Activated effector memory CD4-positive, alpha-beta T cell treated with anti-CD3 and anti-CD28 coated beads, Interleukin-2, amount 50 U/mL, for 16 hours (primary cell): ENCODE measurements around the gene PIK3IP1.

Experiments used
- DNase-seq: peaks from one replicate; pipeline ENCODE4 v3.0.0-alpha.2; 2020

The PIK3IP1 gene

DNA sequence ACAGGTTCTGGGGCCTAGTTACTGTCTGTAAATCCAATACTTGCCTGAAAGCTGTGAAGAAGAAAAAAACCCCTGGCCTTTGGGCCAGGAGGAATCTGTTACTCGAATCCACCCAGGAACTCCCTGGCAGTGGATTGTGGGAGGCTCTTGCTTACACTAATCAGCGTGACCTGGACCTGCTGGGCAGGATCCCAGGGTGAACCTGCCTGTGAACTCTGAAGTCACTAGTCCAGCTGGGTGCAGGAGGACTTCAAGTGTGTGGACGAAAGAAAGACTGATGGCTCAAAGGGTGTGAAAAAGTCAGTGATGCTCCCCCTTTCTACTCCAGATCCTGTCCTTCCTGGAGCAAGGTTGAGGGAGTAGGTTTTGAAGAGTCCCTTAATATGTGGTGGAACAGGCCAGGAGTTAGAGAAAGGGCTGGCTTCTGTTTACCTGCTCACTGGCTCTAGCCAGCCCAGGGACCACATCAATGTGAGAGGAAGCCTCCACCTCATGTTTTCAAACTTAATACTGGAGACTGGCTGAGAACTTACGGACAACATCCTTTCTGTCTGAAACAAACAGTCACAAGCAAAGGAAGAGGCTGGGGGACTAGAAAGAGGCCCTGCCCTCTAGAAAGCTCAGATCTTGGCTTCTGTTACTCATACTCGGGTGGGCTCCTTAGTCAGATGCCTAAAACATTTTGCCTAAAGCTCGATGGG lies 13.5 kb downstream of the PIK3IP1 start:
- DNase-seq, result peak; percentile 67

DNA sequence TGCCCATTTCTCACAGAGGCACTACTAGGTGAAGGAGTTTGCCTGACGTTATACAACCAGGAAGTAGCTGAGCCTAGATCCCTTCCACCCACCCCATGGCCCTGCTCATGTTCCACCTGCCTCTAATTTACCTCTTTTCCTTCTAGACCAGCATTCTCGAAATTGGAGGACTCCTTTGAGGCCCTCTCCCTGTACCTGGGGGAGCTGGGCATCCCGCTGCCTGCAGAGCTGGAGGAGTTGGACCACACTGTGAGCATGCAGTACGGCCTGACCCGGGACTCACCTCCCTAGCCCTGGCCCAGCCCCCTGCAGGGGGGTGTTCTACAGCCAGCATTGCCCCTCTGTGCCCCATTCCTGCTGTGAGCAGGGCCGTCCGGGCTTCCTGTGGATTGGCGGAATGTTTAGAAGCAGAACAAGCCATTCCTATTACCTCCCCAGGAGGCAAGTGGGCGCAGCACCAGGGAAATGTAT lies 14.1 kb downstream of the PIK3IP1 start:
- DNase-seq, result peak; percentile 61

DNA sequence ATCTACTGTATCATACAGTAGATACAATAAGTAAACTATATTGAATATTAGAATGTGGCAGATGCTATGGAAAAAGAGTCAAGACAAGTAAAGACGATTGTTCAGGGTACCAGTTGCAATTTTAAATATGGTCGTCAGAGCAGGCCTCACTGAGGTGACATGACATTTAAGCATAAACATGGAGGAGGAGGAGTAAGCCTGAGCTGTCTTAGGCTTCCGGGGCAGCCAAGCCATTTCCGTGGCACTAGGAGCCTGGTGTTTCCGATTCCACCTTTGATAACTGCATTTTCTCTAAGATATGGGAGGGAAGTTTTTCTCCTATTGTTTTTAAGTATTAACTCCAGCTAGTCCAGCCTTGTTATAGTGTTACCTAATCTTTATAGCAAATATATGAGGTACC lies 14.5 kb downstream of the PIK3IP1 start:
- peak; percentile 62 for DNase-seq

DNA sequence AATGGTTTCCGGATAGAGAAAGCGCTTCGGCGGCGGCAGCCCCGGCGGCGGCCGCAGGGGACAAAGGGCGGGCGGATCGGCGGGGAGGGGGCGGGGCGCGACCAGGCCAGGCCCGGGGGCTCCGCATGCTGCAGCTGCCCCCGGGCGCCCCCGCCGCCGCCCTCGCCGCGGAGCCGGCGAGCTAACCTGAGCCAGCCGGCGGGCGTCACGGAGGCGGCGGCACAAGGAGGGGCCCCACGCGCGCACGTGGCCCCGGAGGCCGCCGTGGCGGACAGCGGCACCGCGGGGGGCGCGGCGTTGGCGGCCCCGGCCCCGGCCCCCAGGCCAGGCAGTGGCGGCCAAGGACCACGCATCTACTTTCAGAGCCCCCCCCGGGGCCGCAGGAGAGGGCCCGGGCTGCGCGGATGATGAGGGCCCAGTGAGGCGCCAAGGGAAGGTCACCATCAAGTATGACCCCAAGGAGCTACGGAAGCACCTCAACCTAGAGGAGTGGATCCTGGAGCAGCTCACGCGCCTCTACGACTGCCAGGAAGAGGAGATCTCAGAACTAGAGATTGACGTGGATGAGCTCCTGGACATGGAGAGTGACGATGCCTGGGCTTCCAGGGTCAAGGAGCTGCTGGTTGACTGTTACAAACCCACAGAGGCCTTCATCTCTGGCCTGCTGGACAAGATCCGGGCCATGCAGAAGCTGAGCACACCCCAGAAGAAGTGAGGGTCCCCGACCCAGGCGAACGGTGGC lies 15.7 kb downstream of the PIK3IP1 start:
- peak; percentile 47 for DNase-seq

DNA sequence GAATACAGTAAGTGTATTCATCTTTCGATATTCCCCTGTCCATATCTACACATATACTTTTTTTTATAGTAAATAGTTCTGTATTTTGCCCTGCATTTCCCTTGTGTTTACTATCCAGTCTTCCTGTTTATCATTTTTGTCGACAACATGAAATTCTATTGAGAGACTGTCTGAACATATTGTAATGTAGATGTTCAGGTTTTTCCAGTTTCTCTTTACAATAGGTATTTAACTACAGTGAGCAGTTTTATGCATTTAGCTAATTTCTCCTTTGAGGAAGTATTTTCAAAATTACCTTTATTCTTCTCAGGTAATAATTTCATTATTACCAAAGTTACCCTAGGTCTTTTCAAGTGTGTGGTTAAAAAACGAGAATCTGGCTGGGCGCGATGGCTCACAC lies 16.7 kb downstream of the PIK3IP1 start:
- DNase-seq, result no peak

DNA sequence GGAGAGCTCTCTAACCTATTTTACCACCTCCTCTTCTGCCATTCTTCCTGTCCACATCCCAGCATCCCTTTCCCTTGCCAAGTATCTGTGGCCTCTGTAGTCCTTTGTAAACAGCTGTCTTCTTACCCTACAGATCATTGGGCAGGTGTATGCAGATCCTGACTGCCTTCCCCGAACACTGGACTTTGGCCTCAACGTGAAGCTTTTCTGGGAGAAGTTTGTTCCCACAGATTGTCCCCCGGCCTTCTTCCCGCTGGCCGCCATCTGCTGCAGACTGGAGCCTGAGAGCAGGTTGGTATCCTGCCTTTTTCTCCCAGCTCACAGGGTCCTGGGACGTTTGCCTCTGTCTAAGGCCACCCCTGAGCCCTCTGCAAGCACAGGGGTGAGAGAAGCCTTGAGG lies 17.3 kb downstream of the PIK3IP1 start:
- peak; percentile 55 for DNase-seq

DNA sequence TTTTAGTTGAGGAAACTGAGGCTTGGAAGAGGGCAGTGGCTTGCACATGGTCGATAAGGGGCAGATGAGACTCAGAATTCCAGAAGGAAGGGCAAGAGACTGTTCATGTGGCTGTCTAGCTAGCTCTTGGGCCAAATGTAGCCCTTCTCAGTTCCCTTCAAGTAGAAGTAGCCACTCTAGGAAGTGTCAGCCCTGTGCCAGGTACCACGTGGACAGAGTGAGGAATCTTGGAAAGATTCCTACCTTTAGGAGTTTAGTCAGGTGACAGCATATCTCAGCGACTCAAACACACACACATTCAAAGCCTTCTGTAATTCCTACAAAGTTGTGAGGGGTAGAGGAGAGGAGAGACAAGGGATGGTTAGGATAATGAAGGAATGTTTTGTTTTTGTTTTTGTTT lies 18.3 kb downstream of the PIK3IP1 start:
- no peak for DNase-seq

DNA sequence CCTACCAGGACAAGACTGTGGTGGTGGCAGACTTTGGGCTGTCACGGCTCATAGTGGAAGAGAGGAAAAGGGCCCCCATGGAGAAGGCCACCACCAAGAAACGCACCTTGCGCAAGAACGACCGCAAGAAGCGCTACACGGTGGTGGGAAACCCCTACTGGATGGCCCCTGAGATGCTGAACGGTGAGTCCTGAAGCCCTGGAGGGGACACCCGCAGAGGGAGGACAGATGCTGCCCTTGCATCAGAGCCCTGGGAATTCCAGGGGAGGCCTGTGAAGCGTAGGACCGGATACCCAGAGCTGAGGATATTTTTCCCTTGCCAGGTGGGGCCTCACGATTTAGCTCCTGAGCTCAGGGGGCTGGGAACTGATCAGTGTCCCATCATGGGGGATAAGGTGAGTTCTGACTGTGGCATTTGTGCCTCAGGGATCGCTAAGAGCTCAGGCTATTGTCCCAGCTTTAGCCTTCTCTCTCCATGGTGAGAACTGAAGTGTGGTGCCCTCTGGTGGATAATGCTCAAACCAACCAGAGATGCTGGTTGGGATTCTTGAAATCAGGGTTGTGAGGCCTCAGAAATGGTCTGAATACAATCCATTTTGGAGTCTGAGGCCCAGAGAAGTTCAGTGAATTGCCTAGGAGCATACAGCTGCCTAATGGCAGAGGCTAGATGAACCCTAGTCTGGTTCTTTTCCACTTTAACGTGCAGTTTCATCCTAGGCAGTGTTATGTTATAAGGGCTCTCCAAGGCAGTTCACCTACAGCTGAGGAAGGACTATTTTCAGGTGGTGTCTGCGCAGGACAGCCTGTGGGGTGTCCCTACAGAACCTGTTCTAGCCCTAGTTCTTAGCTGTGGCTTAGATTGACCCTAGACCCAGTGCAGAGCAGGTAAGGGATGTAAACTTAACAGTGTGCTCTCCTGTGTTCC lies 19.5 kb downstream of the PIK3IP1 start:
- DNase-seq, result peak; percentile 76

DNA sequence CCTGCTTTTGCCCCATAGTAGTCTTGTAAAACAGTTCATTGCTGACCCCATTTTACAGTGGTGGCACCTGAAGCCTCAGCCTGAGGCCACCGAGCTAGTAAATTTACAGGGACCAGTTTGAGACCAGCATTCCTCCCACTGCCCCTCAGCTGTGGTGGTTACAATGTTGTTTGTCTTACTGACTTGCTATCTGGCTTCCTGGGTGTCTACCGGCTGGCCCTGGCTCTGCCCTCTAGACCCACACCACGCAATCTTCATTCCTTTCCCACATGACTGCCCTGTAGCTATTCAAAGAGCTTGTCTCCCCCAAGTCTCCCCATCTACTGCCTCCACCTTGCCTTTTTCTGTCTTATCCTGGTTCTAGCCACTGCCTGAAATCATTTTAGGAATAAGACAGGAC lies 20.8 kb downstream of the PIK3IP1 start:
- DNase-seq, result peak; percentile 49

DNA sequence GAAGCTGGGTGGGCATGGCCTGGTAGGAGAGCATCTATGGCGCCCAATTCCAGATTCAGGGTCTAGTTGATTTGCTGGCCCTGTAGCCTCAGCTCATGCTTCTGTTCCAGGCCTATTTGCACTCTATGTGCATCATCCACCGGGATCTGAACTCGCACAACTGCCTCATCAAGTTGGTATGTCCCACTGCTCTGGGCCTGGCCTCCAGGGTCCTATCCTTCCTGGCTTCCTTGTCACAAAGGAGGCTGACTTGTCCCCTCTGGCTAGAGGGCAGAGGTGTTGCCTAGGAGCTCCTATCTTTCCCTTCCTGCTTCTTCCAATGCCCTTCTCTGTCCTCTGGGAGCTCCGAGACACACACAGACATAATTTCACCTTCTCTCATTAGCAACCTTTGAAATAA lies 21.3 kb downstream of the PIK3IP1 start:
- DNase-seq, result no peak

DNA sequence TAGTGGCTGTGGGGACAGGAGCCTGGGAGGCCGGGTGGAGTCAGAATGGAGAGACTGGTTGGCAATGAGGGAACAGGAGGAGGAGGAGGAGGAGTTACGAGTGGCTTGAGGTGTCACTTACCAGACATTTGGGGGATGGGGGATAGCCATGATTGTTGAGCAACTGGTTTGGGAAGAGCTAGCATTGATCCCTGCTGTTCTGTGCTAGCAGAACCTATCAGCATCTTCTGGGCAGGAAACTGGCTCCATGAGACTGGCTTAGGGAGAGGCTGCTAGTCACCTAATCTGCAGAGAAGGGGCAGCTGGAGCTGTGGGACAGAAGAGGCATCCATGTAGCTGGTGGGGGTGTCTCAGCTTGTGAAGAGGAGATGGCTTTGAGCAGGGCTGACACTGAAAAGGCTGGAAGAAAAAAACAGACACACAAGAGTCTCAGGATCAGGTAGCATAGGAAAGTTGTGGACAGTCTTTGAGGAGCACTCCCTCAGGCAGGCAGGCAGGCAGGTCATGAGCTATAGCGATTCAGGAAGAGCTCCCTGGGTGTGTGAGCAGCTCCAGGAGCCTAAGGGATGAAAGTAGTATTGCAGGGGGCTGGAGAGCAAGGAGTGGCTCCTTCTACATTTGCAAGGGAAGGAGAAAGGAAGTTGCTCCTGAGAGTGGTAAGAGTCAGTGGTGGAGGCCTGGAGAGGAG lies 22.3 kb downstream of the PIK3IP1 start:
- no peak for DNase-seq

DNA sequence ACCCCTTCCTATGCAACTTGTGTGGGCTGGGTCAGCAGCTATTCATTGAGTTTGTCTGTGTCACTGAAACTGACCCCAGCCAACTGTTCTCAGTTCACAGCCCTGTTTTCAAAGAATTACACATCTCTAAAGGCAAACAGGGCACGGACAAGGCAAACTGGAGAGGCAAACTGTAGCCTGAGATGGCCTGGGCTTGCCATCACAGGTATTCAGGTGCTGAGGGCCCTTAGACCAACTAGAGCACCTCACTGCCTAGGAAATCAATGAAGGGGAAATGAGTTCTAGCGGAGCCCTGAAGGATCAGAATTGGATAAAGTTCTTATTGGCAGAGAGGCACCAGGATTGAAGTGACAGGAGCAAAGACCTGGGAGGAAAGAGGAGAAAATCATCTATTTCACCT lies 24.0 kb downstream of the PIK3IP1 start:
- no peak for DNase-seq

DNA sequence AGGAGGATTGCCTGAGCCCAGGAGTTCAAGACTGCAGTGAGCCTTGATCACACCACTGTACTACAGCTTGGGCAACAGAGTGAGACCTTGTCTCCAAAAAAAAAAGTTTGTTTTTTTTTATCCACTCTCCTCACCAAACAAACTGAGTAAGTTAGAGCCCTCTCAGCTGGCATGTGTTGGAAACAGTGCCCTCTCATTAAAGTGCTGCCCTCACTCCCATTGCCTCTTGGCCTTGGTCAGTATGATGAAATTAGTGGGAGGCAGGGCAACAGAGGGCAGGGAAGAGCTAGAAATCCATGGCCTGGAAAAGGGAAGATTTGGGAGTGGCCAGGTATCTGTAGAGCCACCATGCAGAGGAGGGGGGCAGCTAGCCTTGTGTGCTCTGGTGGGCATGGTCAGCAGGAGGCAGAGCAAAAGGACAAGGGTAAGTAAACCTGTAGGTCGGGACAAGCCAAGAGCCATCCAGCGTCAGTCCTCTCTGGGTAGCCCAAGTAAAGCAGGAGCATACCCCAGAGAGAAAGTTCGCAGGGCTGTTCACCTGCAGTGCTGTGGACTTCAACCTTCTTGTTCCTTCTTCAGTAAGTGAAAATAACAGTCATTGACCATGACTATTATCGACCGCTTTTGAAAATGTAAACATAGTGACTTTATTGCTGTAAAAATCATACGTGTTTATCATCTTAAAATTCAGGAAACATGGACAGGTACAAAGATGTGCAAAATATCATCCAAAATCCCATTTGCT lies 28.2 kb downstream of the PIK3IP1 start:
- DNase-seq, result no peak

DNA sequence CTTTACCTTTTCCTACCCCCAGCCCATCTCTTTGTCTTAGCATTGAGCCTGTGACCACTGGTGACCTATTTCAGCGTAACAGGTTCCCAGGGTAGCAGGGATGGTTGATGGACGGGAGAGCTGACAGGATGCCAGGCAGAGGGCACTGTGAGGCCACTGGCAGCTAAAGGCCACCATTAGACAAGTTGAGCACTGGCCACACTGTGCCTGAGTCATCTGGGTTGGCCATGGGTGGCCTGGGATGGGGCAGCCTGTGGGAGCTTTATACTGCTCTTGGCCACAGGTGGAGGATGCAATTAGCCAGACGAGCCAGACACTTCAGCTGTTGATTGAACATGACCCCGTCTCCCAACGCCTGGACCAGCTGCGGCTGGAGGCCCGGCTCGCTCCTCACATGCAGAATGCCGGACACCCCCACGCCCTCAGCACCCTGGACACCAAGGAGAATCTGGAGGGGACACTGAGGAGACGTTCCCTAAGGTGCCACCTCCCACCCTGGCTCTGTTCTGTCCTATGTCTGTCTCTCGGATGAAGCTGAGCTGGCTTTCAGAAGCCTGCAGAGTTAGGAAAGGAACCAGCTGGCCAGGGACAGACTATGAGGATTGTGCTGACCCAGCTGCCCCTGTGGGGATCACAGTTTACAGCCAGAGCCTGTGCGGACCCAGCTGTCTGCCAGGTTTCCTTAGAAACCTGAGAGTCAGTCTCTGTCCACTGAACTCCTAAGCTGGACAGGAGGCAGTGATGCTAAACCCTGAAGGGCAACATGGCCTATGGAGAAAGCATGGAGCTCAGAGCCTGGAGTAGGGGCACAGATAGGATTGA lies 29.8 kb downstream of the PIK3IP1 start:
- DNase-seq, result no peak

DNA sequence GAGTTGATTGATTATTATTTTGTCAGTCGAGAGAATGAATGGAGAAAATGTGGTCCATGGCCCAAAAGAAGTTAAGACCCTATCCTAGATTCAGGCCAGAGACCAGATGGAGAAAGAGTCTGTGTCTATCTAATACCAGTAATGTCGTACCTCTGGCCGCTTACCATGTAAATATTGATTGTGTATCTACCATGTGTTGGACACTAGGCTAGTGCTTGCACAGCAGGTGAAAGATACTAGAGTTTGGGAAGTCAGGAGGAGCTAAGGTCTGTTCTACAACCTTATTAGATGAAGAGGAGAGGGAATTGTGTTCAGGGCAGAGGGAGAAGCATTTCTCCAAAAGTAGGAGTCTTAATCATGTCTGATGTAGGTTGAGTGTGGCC lies 31.8 kb downstream of the PIK3IP1 start:
- no peak for DNase-seq

DNA sequence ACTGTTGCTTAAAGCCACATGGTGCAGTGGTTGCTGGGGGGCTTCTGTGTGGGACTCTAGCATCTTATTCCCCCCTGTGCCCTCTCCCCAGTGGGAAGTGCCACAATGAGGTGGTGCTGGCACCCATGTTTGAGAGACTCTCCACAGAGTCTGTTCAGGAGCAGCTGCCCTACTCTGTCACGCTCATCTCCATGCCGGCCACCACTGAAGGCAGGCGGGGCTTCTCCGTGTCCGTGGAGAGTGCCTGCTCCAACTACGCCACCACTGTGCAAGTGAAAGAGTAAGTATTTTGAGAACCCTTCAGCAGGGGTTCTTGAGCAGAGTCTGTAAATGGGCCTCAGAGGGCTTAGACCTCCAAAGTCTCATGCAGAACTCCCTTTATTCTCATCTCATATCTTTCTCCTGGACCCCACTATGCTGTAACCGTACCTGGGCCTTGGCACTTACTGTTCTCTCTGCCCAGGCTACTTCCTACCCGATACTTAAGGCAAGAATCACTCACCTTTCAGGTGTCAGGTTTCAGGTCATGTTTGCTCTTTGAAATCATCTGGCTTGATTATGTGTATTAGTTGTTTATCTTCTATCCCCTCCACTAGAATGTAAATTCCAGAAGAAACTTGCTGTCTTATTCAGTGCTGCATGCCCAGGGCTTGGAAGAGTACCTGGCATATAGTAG lies 32.4 kb downstream of the PIK3IP1 start:
- DNase-seq, result no peak

DNA sequence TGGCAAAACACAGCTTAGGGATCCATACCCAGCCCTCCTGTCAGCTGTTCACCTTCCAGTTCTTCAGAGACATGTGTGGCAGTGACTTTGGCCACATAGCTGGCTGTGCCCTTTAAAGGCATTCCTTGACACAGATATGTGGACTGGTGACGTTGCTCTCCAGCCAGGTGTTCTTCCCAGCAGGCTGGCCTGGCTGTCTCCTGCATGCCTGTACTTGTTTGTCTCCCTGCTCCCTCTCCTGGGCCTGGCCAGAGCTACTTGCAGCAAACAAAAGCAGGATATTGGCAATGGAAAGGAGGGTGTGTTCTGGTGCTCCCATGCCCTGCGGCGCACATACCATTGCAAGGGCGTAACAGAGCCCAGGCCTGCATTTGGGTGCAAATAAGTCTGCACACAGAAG lies 38.3 kb downstream of the PIK3IP1 start:
- no peak for DNase-seq

DNA sequence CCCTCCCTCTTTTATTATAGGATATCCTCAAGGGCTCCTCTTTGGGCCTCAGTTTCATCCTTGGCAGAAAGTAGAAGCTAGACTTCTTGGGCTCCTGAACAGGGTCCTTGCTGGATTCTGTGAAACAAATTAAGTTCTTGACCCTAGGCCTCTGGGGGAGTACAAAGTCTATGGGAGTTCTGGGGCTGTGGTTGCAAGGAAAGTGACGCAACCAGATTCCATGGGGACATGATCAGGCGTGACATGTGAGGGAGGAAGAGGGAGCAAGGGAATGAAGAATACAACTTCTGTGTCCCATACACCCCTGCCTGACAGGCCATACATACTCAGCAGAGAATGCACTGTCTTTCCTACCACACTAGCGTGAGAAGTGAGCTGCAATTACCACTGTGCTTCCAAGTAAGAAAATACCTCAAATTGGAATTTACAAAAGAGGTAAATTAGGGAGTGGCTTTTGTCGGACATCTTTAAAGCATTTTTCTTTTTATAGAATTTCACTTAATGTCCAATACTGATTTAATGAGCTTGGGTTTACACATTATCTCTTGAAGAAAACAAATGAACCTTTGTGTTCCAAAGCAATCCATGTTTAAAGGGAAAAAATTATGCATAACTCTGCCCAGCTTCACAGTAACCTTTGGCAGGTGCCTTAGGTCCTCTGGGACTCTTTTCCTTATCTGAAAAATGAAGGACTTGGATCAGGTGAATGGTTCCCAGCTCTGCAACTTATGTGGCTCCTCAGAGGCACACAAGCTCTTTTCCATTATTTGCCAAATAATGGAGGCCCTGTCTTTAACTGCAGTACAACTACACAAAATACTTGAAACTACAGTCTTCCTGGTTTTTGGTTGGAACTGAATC lies 41.3 kb downstream of the PIK3IP1 start:
- no peak for DNase-seq
